A549 (cell line): ENCODE data around the gene SYT8. TPM values are rescaled to one million over a fixed set of nuclear protein-coding genes. Genes with fewer than 3 reads are reported as not detected.

Source experiments
- ATAC-seq, 2 experiments: fragments of 200-7000 bp in 1 of 2; fragments of >200 bp in 1 of 2; cut with Nextera tagmentation in 1 of 2; cut with Tn5 transposase in 1 of 2; 3 replicates each; pipeline versions ENCODE4 v1.8.0 to v1.9.1; 2018 to 2020; ENCODE audit warnings: mild to moderate bottlenecking in 1 of 2, moderate library complexity in 1 of 2
- CTCF ChIA-PET: fragments of 300-600 bp; sonication (Branson Sonifier 250); formaldehyde crosslinking; extraction: SDS; loops from one replicate; lab custom pipeline; 2021; ENCODE audit warnings: antibody characterized with exemption, inconsistent platforms; lab: Yijun Ruan, JAX
- POLR2A ChIA-PET: fragments of 350-600 bp; formaldehyde crosslinking; extraction: SDS; loops from one replicate; lab custom pipeline; 2021; ENCODE audit warnings: antibody characterized with exemption, inconsistent platforms; lab: Yijun Ruan, JAX
- DNase-seq, 2 experiments: peaks; one replicate each; pipeline versions ENCODE4 v3.0.0 to v3.0.0-alpha.2; 2011 to 2016; ENCODE audit warnings: low read depth in 1 of 2, low spot score in 1 of 2
- FAIRE-seq: peaks from 2 replicates; lab custom pipeline; 2011; peaks lifted over from hg19 to GRCh38; lab: Jason Lieb, UNC
- H3K27ac ChIP-seq, 2 experiments: fragments of >200 bp; sonication (Bioruptor Twin); formaldehyde crosslinking; 3 replicates each; pipeline ENCODE4 v1.5.1; 2016 to 2017
- H3K4me1 ChIP-seq: fragments of >200 bp; sonication (Bioruptor Twin); formaldehyde crosslinking; 3 replicates; pipeline ENCODE4 v1.6.1; 2016
- H3K4me2 ChIP-seq: fragments of >200 bp; sonication (Bioruptor Twin); formaldehyde crosslinking; 3 replicates; pipeline ENCODE4 v1.6.1; 2016
- H3K4me3 ChIP-seq: fragments of >200 bp; sonication (Bioruptor Twin); formaldehyde crosslinking; 3 replicates; pipeline ENCODE4 v1.5.1; 2016
- H3K9me3 ChIP-seq: fragments of >200 bp; sonication (Bioruptor Twin); formaldehyde crosslinking; 3 replicates; pipeline ENCODE4 v1.6.1; 2016
- CBX2 ChIP-seq: fragments of 200-600 bp; sonication (generic); IDR thresholded peaks from 2 replicates; pipeline ENCODE4 v1.6.1; 2016; ENCODE audit warnings: low read depth, mild to moderate bottlenecking, borderline replicate concordance
- CEBPB ChIP-seq, 2 experiments: fragments of >200 bp in 1 of 2; sonication (Bioruptor Twin) in 1 of 2; formaldehyde crosslinking in 1 of 2; IDR thresholded peaks; 2 replicates each; pipeline ENCODE4 v1.6.1; 2012 to 2016
- EHMT2 ChIP-seq: fragments of 200-600 bp; sonication (generic); IDR thresholded peaks from 2 replicates; pipeline ENCODE4 v1.6.1; 2016; ENCODE audit warnings: antibody characterized with exemption, low read depth, mild to moderate bottlenecking, moderate library complexity
- FOSB ChIP-seq: fragments of 250-450 bp; sonication (Bioruptor Pico); IDR thresholded peaks from 2 replicates; pipeline ENCODE4 v1.5.0; 2020; ENCODE audit warnings: mild to moderate bottlenecking, moderate library complexity
- GATA3 ChIP-seq: IDR thresholded peaks from 2 replicates; pipeline ENCODE4 v1.6.1; 2012; ENCODE audit warnings: borderline replicate concordance
- HEYL ChIP-seq: fragments of 250-450 bp; sonication (Bioruptor Pico); IDR thresholded peaks from 2 replicates; pipeline ENCODE4 v1.8.0; 2021; ENCODE audit warnings: mild to moderate bottlenecking, moderate library complexity
- HOXA7 ChIP-seq: fragments of 250-450 bp; sonication (Bioruptor Pico); IDR thresholded peaks from 2 replicates; pipeline ENCODE4 v1.5.0; 2020; ENCODE audit warnings: mild to moderate bottlenecking, moderate library complexity
- HOXB13 ChIP-seq: fragments of 250-450 bp; sonication (Bioruptor Pico); IDR thresholded peaks from 2 replicates; pipeline ENCODE4 v1.5.0; 2020; ENCODE audit warnings: low read depth, mild to moderate bottlenecking, moderate library complexity
- KDM1A ChIP-seq: fragments of 200-600 bp; sonication (generic); IDR thresholded peaks from 2 replicates; pipeline ENCODE4 v1.6.1; 2016; ENCODE audit warnings: low read depth, mild to moderate bottlenecking
- KDM5A ChIP-seq: fragments of 200-600 bp; sonication (generic); IDR thresholded peaks from 2 replicates; pipeline ENCODE4 v1.6.1; 2016; ENCODE audit warnings: antibody characterized with exemption, mild to moderate bottlenecking
- MAFK ChIP-seq: fragments of 450-650 bp; IDR thresholded peaks from 2 replicates; pipeline ENCODE4 v1.6.1; 2014; ENCODE audit not compliant: partially characterized antibody
- NR3C1 ChIP-seq: fragments of >200 bp; sonication (Bioruptor Twin); formaldehyde crosslinking; IDR thresholded peaks from 3 replicates; pipeline ENCODE4 v1.6.1; 2017
- POLR2AphosphoS2 ChIP-seq: conservative IDR thresholded peaks from 2 replicates; pipeline ENCODE4 v1.6.1; 2012; ENCODE audit warnings: low read length, improper control_type of control experiment, inconsistent platforms
- RNF2 ChIP-seq: fragments of 200-600 bp; sonication (generic); IDR thresholded peaks from 2 replicates; pipeline ENCODE4 v1.6.1; 2016; ENCODE audit warnings: low read depth, mild to moderate bottlenecking, antibody characterized with exemption, moderate library complexity, borderline replicate concordance
- TP53 ChIP-seq: fragments of 250-450 bp; sonication (Bioruptor Pico); IDR thresholded peaks from 2 replicates; pipeline ENCODE4 v1.5.0; 2021; ENCODE audit warnings: mild to moderate bottlenecking, moderate library complexity
- WGBS: methylation state at CpG from one replicate; pipeline ENCODE4 v1.1.6; 2017; ENCODE audit errors: missing lambda C conversion rate; 5-methylcytosine and 5-hydroxymethylcytosine counted together
- polyA plus RNA-seq, 4 experiments: library from polyadenylated mRNA; depleted of rRNA in 3 of 4; stranded (reverse); fragments of >200 nt; fragmentation: RNase III in 1 of 4; extraction: RNeasy Plus Mini Kit Qiagen cat#74134 plus additional on column Dnase treatment in 1 of 4; gene quantifications; 2 replicates in 3 of 4; 3 replicates in 1 of 4; pipeline ENCODE4 v1.2.3, GENCODE V29; 2011 to 2017
- TF ChIP-seq, protein P1 (sequence below): fragments of 450-650 bp; IDR thresholded peaks from 2 replicates; pipeline ENCODE4 v1.6.1; 2014; ENCODE audit warnings: antibody characterized with exemption
- TF ChIP-seq, protein P2 (sequence below): IDR thresholded peaks from 2 replicates; pipeline ENCODE4 v1.6.1; 2012; ENCODE audit warnings: low read depth, borderline replicate concordance
- TF ChIP-seq, protein P3 (sequence below): IDR thresholded peaks from 2 replicates; pipeline ENCODE4 v1.6.1; 2012
- TF ChIP-seq, protein P4 (sequence below): fragments of >200 bp; sonication (Bioruptor Twin); formaldehyde crosslinking; IDR thresholded peaks from 3 replicates; pipeline ENCODE4 v1.6.1; 2016
- TF ChIP-seq, protein P5 (sequence below): fragments of 200-600 bp; sonication (generic); IDR thresholded peaks from 2 replicates; pipeline ENCODE4 v1.6.1; 2016; ENCODE audit warnings: antibody characterized with exemption, mild to moderate bottlenecking, moderate library complexity

Gene SYT8
- polyA plus RNA-seq, 2 of the 4 experiments (the other 2 are of a cell fraction) = 0.25 TPM; not detected in 1

DNA sequence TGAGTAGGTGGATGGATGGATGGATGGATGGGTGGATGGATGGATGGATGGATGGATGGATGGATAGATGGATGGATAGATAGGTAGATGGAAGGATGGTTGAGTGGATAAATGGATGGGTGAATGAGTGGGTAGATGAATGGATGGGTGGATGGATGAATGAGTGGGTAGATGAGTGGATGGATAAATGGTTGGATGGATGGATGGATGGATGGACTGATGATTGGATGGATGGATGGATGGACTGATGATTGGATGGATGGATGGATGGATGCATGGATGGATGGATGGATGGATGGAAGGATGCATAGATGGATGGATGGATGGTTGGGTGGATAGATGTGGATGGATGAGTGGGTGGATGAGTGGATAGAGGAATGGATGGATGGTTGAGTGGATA lies 13.2 kb upstream of the SYT8 start (continued):
- TF ChIP-seq, protein P1, sequence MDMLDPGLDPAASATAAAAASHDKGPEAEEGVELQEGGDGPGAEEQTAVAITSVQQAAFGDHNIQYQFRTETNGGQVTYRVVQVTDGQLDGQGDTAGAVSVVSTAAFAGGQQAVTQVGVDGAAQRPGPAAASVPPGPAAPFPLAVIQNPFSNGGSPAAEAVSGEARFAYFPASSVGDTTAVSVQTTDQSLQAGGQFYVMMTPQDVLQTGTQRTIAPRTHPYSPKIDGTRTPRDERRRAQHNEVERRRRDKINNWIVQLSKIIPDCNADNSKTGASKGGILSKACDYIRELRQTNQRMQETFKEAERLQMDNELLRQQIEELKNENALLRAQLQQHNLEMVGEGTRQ = no peak
- TF ChIP-seq NR3C1 (no peak), TP53 (CRISPR knock-in tag) (no peak), RNF2 (no peak), HOXA7 (CRISPR knock-in tag) (no peak), CEBPB (IDR thresholded peaks at IDR 0.05) (no peak)

DNA sequence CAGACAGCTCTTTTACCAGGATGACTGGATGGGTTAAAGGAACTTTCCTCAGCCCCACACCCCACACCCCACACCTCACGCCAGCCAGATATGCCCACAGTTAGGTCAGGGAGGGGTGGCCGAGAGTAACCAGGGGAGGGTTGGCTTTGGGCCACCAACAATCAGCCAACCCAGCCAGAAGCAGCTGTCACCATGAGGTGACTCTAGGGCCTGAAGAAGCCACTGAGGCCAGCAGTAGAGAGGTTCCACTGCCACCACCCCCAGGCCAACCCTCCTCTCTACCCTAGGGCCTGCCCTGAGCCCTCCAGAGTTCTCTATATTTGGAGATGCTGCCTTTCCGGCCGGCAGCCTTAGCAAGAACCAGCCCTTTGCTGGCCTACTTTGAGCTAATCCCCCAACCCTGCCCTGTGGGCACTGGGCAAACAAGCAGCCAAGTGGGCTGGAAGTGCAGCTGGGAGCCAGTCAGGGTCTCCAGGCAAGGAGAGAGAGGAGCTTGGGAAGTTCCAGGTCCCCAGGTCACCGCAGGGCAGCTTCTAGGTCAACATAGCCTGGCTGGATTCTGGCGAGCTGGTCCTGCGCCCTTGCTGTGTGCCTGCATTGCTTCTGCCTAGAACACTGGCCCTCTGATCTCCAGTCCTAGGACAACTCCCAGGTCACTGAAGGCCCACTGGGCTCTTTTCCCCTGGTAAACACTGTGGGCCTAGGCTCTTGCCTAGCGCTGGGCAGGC lies 12.0 kb upstream of the SYT8 start:
- FAIRE-seq = no peak
- no peak for ATAC-seq
- Histone ChIP-seq H3K4me2 (no peak overlapping the region), H3K9me3 (0 out of 3 replicates have a peak, but pooled peaks cover 3% of the 10 kb centered on the region), H3K4me3 (no peak overlapping the region), H3K27ac (no peak overlapping the region), H3K4me1 (peaks cover 24% of the 10 kb centered on the region)
- DNase-seq = no peak
- TF ChIP-seq EHMT2 (no peak), HOXB13 (no peak), KDM5A (no peak), CBX2 (no peak), KDM1A (no peak), RNF2 (no peak), POLR2AphosphoS2 (no peak), FOSB (CRISPR knock-in tag) (no peak), GATA3 (no peak), MAFK (no peak), HEYL (CRISPR knock-in tag) (no peak)
- TF ChIP-seq, protein P2, sequence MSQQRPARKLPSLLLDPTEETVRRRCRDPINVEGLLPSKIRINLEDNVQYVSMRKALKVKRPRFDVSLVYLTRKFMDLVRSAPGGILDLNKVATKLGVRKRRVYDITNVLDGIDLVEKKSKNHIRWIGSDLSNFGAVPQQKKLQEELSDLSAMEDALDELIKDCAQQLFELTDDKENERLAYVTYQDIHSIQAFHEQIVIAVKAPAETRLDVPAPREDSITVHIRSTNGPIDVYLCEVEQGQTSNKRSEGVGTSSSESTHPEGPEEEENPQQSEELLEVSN = no peak
- TF ChIP-seq, protein P3, sequence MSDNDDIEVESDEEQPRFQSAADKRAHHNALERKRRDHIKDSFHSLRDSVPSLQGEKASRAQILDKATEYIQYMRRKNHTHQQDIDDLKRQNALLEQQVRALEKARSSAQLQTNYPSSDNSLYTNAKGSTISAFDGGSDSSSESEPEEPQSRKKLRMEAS = no peak
- TF ChIP-seq, protein P4, sequence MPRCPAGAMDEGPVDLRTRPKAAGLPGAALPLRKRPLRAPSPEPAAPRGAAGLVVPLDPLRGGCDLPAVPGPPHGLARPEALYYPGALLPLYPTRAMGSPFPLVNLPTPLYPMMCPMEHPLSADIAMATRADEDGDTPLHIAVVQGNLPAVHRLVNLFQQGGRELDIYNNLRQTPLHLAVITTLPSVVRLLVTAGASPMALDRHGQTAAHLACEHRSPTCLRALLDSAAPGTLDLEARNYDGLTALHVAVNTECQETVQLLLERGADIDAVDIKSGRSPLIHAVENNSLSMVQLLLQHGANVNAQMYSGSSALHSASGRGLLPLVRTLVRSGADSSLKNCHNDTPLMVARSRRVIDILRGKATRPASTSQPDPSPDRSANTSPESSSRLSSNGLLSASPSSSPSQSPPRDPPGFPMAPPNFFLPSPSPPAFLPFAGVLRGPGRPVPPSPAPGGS = no peak
- TF ChIP-seq, protein P5, sequence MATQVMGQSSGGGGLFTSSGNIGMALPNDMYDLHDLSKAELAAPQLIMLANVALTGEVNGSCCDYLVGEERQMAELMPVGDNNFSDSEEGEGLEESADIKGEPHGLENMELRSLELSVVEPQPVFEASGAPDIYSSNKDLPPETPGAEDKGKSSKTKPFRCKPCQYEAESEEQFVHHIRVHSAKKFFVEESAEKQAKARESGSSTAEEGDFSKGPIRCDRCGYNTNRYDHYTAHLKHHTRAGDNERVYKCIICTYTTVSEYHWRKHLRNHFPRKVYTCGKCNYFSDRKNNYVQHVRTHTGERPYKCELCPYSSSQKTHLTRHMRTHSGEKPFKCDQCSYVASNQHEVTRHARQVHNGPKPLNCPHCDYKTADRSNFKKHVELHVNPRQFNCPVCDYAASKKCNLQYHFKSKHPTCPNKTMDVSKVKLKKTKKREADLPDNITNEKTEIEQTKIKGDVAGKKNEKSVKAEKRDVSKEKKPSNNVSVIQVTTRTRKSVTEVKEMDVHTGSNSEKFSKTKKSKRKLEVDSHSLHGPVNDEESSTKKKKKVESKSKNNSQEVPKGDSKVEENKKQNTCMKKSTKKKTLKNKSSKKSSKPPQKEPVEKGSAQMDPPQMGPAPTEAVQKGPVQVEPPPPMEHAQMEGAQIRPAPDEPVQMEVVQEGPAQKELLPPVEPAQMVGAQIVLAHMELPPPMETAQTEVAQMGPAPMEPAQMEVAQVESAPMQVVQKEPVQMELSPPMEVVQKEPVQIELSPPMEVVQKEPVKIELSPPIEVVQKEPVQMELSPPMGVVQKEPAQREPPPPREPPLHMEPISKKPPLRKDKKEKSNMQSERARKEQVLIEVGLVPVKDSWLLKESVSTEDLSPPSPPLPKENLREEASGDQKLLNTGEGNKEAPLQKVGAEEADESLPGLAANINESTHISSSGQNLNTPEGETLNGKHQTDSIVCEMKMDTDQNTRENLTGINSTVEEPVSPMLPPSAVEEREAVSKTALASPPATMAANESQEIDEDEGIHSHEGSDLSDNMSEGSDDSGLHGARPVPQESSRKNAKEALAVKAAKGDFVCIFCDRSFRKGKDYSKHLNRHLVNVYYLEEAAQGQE = no peak
- 79% methylated on average over 7 of the region's 8 CpGs for WGBS
- ChIA-PET CTCF (interaction anchor here (0.6 to 11.8 kb wide), 10 partner anchors 11 to 329 kb away, joined by 3 to 138 read pairs (median 6); partner anchors contain the start of gene SYT8), POLR2A (no interaction called here)
